Measurements from ENCODE around the gene ANTKMT. TPM values are rescaled to one million over a fixed set of nuclear protein-coding genes. Genes with fewer than 3 reads are reported as not detected.
"Not testable (repeated sequence)": the region's sequence is repeated elsewhere in the genome, so short reads cannot be mapped to it uniquely, and the experiment has no call there.

ANTKMT gene
- total RNA-seq, 2 donors from 2014 or later: 42.1 to 83.1 TPM

- Histone ChIP-seq H3K27ac (no peak overlapping the region), H3K9ac (ENCODE audit: low read depth in 2 of 2, low read length in 2 of 2) (no peak overlapping the region), H3K27me3 (no peaks in the 10 kb centered on the region), H3K4me3 (no peak overlapping the region), H3K4me1 (peaks cover 6% of the 10 kb centered on the region), H3K9me3 (no peaks in the 10 kb centered on the region), H3K36me3 (no peaks in the 10 kb centered on the region)
- intact Hi-C loops (cut with DNase I): no loop called here
- TF ChIP-seq CTCF (IDR thresholded peaks at IDR 0.05): no peak
- no peak for DNase-seq
Measured at GRCh38 chr16:741986-742629, 21.2 kb downstream of the ANTKMT start.

GRCh38 chr16:742894-743293 lies 21.9 kb downstream of the ANTKMT start:
- H3K4me3 ChIP-seq; H3K27ac ChIP-seq; intact Hi-C loops (cut with DNase I); H3K4me1 ChIP-seq; H3K36me3 ChIP-seq; H3K9ac ChIP-seq (ENCODE audit: low read depth in 2 of 2, low read length in 2 of 2); H3K27me3 ChIP-seq; H3K9me3 ChIP-seq; DNase-seq: not testable (repeated sequence)

DNA sequence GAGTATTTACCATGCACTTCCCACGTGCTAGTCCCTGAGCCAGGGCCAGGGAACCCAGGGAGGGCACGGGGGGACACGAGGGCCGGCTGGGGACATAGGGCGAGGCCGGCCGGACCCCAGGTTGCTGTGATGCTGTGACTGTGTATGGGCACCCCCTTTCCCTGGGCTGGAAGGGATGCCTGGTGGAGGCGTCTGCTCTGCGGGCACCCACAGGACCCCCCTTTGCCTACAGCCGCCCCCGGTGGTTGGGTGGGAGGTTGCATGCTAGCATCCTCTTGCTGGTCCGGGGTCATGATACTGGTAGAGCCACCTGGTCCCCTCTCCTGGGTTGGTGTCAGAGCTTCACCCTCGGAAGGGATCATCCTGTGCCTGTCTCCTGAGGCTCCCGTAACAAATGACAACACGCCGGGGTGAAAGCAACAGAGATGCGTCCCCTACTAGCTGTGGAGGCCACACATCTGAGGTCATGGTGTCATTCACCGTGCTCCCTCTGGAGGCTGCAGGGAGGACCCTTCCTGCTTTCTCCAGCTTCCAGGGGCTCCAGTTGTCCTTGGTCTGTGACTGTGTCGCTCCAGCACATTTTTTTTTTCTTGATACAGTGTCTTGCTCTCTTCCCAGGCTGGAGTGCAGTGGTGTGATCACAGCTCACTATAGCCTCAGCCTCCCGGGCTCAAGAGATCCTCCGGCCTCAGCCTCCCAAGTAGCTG lies 23.0 kb downstream of the ANTKMT start:
- no peaks in the 10 kb centered on the region for H3K36me3 ChIP-seq
- intact Hi-C loops (cut with DNase I): no loop called here
- H3K4me1 ChIP-seq: peaks cover 6% of the 10 kb centered on the region
- no peak for DNase-seq
- TF ChIP-seq CTCF (IDR thresholded peaks at IDR 0.05): no peak
- H3K4me3 ChIP-seq: no peak overlapping the region
- H3K27me3 ChIP-seq: no peaks in the 10 kb centered on the region
- H3K9me3 ChIP-seq: no peaks in the 10 kb centered on the region
- H3K9ac ChIP-seq (ENCODE audit: low read depth in 2 of 2, low read length in 2 of 2): no peak overlapping the region
- no peak overlapping the region for H3K27ac ChIP-seq

DNA sequence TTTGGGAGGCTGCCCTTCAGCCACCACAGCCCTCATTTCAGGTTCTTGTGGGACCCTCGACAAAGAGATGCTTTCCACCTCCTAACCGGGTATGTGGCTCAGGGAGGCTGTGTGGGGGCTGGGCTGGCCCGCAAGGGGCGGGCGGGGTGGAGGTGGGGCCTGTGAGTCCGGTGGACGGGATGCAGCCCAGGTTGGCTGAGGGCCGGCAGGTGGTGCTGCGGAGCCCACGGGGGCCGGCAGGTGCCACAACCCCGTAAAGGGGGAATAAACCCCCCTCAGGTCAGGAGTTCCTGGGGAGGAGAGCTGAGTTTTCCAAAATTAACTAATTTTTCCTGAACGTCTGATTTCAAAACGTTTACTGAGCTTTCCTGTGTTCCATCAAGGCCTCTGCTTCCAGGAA lies 24.8 kb downstream of the ANTKMT start:
- DNase-seq: no peak
- intact Hi-C loops (cut with DNase I): no loop called here

GRCh38 chr16:746637-747036 lies 25.7 kb downstream of the ANTKMT start:
- Histone ChIP-seq H3K9ac (ENCODE audit: low read depth in 2 of 2, low read length in 2 of 2) (no peak overlapping the region), H3K36me3 (no peaks in the 10 kb centered on the region), H3K4me1 (no peaks in the 10 kb centered on the region), H3K9me3 (no peaks in the 10 kb centered on the region), H3K4me3 (no peak overlapping the region), H3K27me3 (no peaks in the 10 kb centered on the region), H3K27ac (no peak overlapping the region)
- DNase-seq: no peak
- intact Hi-C loops (cut with DNase I): no loop called here
- no peak for TF ChIP-seq CTCF (IDR thresholded peaks at IDR 0.05)

More for the DNA sequence above, 24.8 kb downstream of the ANTKMT start:
- Histone ChIP-seq H3K27ac (no peak overlapping the region), H3K27me3 (no peaks in the 10 kb centered on the region), H3K9ac (ENCODE audit: low read depth in 2 of 2, low read length in 2 of 2) (no peak overlapping the region), H3K9me3 (no peaks in the 10 kb centered on the region), H3K4me3 (no peak overlapping the region), H3K4me1 (no peaks in the 10 kb centered on the region), H3K36me3 (no peaks in the 10 kb centered on the region)
- TF ChIP-seq CTCF (IDR thresholded peaks at IDR 0.05): no peak

Measured in colonic mucosa (tissue), 4 donors.